Measurements from ENCODE around the gene ANXA10.
"Not testable (repeated sequence)": the region's sequence is repeated elsewhere in the genome, so short reads cannot be mapped to it uniquely, and the experiment has no call there.

The ANXA10 gene

GRCh38 chr4:168164045-168164444 lies 71.7 kb downstream of the ANXA10 start:
- no peak for DNase-seq

- DNase-seq = no peak
Observed at GRCh38 chr4:168164915-168165548, 72.7 kb downstream of the ANXA10 start.

GRCh38 chr4:168167714-168168284 lies 75.5 kb downstream of the ANXA10 start:
- no peak for DNase-seq

- no peak for DNase-seq
Observed at GRCh38 chr4:168174308-168174707, 82.0 kb downstream of the ANXA10 start.

GRCh38 chr4:168177546-168178149 lies 85.3 kb downstream of the ANXA10 start:
- no peak for DNase-seq

- DNase-seq = no peak
Observed at GRCh38 chr4:168183717-168184571, 91.6 kb downstream of the ANXA10 start.

- no peak for DNase-seq
Observed at GRCh38 chr4:168188754-168189153, 96.4 kb downstream of the ANXA10 start.

GRCh38 chr4:168197926-168198325 lies 105.6 kb downstream of the ANXA10 start:
- no peak for DNase-seq

- DNase-seq = no peak
Observed at GRCh38 chr4:168199260-168199957, 107.1 kb downstream of the ANXA10 start.

GRCh38 chr4:168200685-168201084 lies 108.3 kb downstream of the ANXA10 start:
- DNase-seq = no peak

GRCh38 chr4:168203233-168203911 lies 111.0 kb downstream of the ANXA10 start:
- DNase-seq = no peak

GRCh38 chr4:168208957-168209614 lies 116.7 kb downstream of the ANXA10 start:
- no peak for DNase-seq

- no peak for DNase-seq
Observed at GRCh38 chr4:168212656-168213055, 120.3 kb downstream of the ANXA10 start.

- DNase-seq = not testable (repeated sequence)
Observed at GRCh38 chr4:168213511-168213910, 121.2 kb downstream of the ANXA10 start.

GRCh38 chr4:168218645-168219044 lies 126.3 kb downstream of the ANXA10 start:
- DNase-seq = no peak

- no peak for DNase-seq
Observed at GRCh38 chr4:168220893-168221292, 128.6 kb downstream of the ANXA10 start.

- DNase-seq = no peak
Observed at GRCh38 chr4:168221301-168221700, 129.0 kb downstream of the ANXA10 start.

Data from NCI-H1694 (cell line).